ENCODE measurements around the gene FNDC1.

FNDC1 gene

DNA sequence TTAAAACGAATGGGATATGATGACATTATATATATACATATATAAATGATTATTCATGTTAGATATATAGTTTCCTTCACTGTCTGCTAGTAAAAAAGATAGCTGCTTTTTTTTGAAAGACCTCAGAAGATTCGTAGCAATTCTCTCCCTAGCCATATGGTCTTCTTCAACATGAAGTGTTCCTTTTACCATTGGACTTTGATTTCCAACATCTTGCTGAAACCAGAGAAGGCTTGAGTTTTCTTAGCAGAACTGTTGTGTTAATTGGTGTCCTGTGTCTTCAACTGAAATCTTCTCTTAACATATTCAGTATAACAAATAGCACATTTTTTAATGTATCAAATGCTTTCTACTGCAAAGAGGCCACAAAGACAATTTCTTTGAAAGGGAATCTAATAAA lies 55.3 kb downstream of the FNDC1 start:
- DNase-seq (ENCODE audit: low read depth): no peak
- H3K4me3 ChIP-seq (ENCODE audit: low read depth, low read length): no peak overlapping the region
- TF ChIP-seq, protein P1, sequence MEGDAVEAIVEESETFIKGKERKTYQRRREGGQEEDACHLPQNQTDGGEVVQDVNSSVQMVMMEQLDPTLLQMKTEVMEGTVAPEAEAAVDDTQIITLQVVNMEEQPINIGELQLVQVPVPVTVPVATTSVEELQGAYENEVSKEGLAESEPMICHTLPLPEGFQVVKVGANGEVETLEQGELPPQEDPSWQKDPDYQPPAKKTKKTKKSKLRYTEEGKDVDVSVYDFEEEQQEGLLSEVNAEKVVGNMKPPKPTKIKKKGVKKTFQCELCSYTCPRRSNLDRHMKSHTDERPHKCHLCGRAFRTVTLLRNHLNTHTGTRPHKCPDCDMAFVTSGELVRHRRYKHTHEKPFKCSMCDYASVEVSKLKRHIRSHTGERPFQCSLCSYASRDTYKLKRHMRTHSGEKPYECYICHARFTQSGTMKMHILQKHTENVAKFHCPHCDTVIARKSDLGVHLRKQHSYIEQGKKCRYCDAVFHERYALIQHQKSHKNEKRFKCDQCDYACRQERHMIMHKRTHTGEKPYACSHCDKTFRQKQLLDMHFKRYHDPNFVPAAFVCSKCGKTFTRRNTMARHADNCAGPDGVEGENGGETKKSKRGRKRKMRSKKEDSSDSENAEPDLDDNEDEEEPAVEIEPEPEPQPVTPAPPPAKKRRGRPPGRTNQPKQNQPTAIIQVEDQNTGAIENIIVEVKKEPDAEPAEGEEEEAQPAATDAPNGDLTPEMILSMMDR (IDR thresholded peaks at IDR 0.05; ENCODE audit: control insufficient read depth, extremely low read depth, insufficient read depth): no peak

- DNase-seq (ENCODE audit: low read depth): no peak
- no peak overlapping the region for H3K4me3 ChIP-seq (ENCODE audit: low read depth, low read length)
- TF ChIP-seq, protein P1 (IDR thresholded peaks at IDR 0.05; ENCODE audit: control insufficient read depth, extremely low read depth, insufficient read depth): no peak
Measured at GRCh38 chr6:159229651-159230051, 60.5 kb downstream of the FNDC1 start.

GRCh38 chr6:159232106-159232645 lies 63.0 kb downstream of the FNDC1 start:
- no peak overlapping the region for H3K4me3 ChIP-seq (ENCODE audit: low read depth, low read length)
- DNase-seq (ENCODE audit: low read depth): no peak
- TF ChIP-seq, protein P1 (IDR thresholded peaks at IDR 0.05; ENCODE audit: control insufficient read depth, extremely low read depth, insufficient read depth): no peak

- TF ChIP-seq, protein P1 (IDR thresholded peaks at IDR 0.05; ENCODE audit: control insufficient read depth, extremely low read depth, insufficient read depth): no peak
- no peak overlapping the region for H3K4me3 ChIP-seq (ENCODE audit: low read depth, low read length)
- no peak for DNase-seq (ENCODE audit: low read depth)
Measured at GRCh38 chr6:159232751-159233150, 63.6 kb downstream of the FNDC1 start.

DNA sequence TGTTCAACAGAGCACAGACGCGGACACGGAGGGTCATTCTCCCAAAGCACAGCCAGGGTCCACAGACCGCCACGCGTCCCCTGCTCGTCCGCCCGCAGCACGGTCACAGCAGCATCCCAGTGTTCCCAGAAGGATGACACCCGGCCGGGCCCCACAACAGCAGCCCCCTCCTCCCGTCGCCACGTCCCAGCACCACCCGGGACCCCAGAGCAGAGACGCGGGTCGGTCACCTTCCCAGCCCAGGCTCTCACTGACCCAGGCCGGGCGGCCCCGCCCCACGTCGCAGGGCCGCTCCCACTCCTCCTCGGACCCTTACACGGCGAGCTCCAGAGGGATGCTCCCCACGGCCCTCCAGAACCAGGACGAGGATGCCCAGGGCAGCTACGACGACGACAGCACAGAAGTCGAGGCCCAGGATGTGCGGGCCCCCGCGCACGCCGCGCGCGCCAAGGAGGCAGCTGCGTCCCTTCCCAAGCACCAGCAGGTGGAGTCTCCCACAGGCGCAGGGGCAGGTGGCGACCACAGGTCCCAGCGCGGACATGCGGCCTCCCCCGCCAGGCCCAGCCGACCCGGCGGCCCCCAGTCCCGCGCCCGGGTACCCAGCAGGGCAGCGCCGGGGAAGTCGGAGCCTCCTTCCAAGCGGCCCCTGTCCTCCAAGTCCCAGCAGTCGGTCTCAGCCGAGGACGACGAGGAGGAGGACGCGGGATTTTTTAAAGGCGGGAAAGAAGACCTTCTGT lies 64.3 kb downstream of the FNDC1 start:
- TF ChIP-seq, protein P1 (IDR thresholded peaks at IDR 0.05; ENCODE audit: control insufficient read depth, extremely low read depth, insufficient read depth): no peak
- H3K4me3 ChIP-seq (ENCODE audit: low read depth, low read length): no peak overlapping the region
- DNase-seq (ENCODE audit: low read depth): no peak

GRCh38 chr6:159234102-159234553 lies 64.9 kb downstream of the FNDC1 start:
- TF ChIP-seq, protein P1 (IDR thresholded peaks at IDR 0.05; ENCODE audit: control insufficient read depth, extremely low read depth, insufficient read depth): no peak
- DNase-seq (ENCODE audit: low read depth): no peak
- no peak overlapping the region for H3K4me3 ChIP-seq (ENCODE audit: low read depth, low read length)

Data from LNCaP clone FGC (cell line).